ENCODE measurements around the gene UAP1. TPM values are rescaled to one million over a fixed set of nuclear protein-coding genes. Genes with fewer than 3 reads are reported as not detected.

The UAP1 gene
- total RNA-seq: 124 and 232 TPM in 2 replicates

DNA sequence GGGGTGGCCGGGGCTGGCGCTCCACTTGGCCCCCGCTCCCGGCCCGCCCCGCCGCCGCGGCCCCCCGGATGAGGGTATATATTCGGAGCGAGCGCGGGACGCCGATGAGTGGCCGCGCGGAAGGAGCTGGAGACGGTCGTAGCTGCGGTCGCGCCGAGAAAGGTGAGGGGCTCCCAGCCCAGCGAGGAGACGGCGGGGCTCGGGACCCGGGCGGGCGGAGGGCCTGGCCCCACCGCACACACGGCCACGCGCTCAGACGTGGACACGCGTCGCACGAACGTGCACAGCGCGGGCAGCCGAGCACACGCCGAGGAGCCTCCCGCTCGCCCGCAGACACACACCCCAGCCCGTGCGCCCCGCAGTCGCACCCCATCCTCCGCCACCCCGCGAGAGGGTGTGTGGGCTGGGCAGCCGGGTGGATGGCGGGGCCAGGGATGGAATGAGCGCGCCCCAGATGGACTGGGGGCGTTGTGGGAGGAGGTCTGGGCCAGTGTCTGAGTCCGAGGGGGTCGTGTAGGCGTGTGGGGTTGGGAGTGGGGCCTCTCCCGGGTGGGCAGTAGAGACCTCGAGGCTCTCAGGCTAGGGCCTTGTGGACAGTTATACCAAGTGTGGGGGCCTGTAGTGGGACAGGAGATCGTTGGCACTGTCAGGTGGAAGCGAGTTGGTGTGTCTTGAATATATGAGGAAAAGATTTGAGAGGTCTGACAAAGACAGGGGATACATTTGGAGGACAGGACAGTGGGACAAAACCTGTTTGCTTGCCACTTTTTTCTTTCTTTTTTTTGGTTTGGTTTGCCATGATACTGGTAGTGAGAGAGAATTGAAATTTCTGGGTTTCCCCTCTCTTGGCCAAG is at the start of gene UAP1:
UAP1 (plus strand) TSS at position 107 of the 854 bp plus-strand sequence. CDS start 4,347 bp downstream, outside the sequence.

GRCh38 chr1:162632217-162632666 is 70.7 kb downstream of the UAP1 start, which contains the start of gene DDR2:
TSS of gene DDR2 (plus strand) at chr1:162632464. CDS start at chr1:162719064, 86,600 bp downstream.

Other genes with a start within 250 kb of the UAP1 start
- not detected in 2 replicates for gene SPATA46, start 184.9 kb upstream of the UAP1 start, total RNA-seq
- gene C1orf226, start 180.0 kb upstream of the UAP1 start, total RNA-seq: 0.59 and 0.83 TPM in 2 replicates
- gene SH2D1B, start 149.6 kb upstream of the UAP1 start, total RNA-seq: not detected in 2 replicates
- gene UHMK1, start 63.9 kb upstream of the UAP1 start, total RNA-seq: 77.8 and 105 TPM in 2 replicates
- 188 and 189 TPM in 2 replicates for gene DDR2, start 70.7 kb downstream of the UAP1 start, total RNA-seq
- gene HSD17B7, start 229.0 kb downstream of the UAP1 start, total RNA-seq: 22.8 and 24.1 TPM in 2 replicates